OCI-LY1 (cell line): ENCODE measurements around the gene DOCK10.

ENCODE experiments used
- EZH2 ChIP-seq: fragments of 200-600 bp; sonication (generic), shearing (Covaris generic); IDR thresholded peaks from 2 replicates; pipeline ENCODE4 v1.8.0; 2017; ENCODE audit warnings: borderline replicate concordance, mixed run types, mild to moderate bottlenecking, antibody characterized with exemption, low read length, moderate library complexity, mixed read lengths
- TF ChIP-seq, protein P1 (sequence below): fragments of 200-600 bp; sonication (generic), shearing (Covaris generic); IDR thresholded peaks from 2 replicates; pipeline ENCODE4 v1.5.1; 2017; ENCODE audit warnings: mild to moderate bottlenecking, antibody characterized with exemption, low read length, moderate library complexity, mixed read lengths

DNA sequence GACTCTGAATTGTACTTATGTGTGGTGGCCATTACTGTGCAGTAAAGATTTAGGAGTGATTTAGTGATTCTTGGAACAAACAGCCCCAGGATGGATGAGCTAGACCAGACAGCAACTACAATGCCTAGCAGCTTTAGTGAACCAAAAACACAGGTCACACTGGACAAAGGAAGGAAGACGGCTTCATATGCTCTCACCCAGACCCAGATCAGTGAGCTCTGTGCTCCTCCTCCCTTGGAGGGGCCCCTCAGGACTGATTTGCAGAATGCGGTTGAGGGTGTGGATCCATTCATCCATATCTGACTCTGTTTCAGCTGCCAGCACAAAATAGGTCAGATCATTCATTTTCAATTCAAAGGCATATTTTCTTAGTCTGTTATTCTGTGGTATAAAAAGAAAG, 166.4 kb downstream of the DOCK10 start:
- TF ChIP-seq, protein P1, sequence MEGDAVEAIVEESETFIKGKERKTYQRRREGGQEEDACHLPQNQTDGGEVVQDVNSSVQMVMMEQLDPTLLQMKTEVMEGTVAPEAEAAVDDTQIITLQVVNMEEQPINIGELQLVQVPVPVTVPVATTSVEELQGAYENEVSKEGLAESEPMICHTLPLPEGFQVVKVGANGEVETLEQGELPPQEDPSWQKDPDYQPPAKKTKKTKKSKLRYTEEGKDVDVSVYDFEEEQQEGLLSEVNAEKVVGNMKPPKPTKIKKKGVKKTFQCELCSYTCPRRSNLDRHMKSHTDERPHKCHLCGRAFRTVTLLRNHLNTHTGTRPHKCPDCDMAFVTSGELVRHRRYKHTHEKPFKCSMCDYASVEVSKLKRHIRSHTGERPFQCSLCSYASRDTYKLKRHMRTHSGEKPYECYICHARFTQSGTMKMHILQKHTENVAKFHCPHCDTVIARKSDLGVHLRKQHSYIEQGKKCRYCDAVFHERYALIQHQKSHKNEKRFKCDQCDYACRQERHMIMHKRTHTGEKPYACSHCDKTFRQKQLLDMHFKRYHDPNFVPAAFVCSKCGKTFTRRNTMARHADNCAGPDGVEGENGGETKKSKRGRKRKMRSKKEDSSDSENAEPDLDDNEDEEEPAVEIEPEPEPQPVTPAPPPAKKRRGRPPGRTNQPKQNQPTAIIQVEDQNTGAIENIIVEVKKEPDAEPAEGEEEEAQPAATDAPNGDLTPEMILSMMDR = no peak
- TF ChIP-seq EZH2 = no peak
